Inferior parietal cortex (tissue), 1 donor: ENCODE data around the gene KATNBL1.
"Not testable (repeated sequence)": the region's sequence is repeated elsewhere in the genome, so short reads cannot be mapped to it uniquely, and the experiment has no call there.

Experiments
- DNase-seq: peaks from one replicate; pipeline ENCODE4 v3.0.0-alpha.2; 2016; ENCODE audit errors: extremely low spot score

Gene KATNBL1

DNA sequence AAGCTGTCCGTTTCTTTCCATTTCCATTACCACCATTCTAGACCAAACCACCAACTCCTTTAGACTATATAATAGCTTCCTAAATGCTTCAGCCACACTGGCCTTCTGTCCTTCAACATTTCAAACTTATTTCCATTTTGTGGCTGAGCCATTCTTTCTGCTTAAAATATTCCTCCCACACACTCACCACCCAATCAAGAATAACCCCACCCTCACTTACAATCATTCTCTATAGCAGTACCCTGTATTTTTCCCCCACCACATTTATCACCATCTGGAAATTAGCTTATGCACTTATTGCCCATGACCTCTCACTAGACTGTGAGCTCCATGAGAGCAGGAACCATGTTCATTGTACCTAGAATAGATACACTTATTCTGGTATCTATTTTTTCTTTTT is 6.6 kb downstream of the KATNBL1 start:
- no peak for DNase-seq

DNA sequence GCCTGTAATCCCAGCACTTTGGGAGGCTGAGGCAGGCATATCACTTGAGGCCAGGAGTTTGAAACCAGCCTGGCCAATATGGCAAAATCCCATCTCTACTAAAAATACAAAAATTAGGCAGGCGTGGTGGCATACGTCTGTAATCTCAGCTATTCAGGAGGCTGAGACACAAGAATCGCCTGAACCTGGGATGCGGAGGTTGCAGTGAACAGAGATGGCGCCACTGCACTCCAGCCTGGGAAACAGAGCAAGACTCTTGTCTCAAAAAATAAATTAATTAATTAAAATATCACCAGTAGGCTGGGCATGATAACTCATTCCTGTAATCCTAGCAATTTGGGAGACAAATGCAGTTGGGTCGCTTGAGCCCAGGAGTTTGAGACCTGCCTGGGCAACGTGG is 16.6 kb downstream of the KATNBL1 start:
- not testable (repeated sequence) for DNase-seq

DNA sequence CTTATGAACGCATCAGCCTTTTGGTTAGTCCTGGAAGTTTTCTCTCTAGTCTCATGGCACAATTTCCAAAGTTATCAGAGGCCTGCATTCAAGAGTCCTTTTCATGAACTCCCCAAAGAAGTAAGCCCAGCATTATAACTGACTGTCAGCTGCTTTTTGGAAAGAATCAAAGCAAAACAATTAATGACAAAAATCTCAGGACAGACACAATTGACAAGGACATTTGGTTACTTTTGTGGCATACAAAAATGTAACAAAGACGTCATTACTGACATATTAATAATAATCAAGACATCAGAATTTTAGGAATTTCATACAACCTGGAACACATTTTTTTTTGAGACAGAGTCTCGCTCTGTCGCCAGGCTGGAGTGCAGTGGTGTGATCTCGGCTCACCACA is 21.2 kb downstream of the KATNBL1 start:
- no peak for DNase-seq

DNA sequence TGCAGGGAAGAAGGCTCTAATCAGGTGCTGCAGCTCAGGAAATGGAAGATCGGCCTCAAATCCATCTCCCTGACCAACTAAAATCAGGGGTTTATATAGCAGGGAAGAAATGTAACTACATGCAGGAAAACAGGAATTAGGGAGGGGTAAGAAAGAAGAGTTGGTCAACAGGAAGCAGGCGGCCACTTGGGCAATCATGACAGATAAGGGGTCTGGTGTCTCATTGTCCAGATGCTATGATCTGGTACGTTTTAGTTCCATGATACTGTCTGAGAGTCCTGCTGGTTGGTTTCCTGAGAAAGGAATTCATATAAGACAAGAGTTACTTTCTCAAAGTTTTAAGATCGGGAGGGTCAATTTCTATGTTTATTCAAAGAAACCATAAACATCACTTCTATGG is 24.2 kb downstream of the KATNBL1 start:
- DNase-seq = no peak

DNA sequence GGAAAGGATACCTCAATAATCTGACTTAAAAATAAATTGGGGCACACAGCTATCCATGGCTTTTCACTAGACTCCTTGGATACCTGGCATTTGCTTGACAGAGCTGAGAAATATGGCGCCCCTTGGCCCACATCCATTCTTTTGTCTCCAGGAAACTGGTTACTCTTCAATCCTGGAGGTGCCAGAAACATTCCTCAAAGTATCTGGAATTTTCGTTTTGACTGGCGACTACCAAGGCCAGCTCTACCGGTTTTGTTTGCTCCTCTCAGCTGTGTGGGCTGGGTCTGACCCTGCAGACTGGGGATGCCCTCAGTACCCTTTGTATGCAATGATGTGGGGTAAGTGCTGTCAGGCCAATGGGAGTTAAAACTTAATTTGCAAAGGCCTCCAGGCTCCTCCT is 27.0 kb downstream of the KATNBL1 start:
- DNase-seq = no peak

DNA sequence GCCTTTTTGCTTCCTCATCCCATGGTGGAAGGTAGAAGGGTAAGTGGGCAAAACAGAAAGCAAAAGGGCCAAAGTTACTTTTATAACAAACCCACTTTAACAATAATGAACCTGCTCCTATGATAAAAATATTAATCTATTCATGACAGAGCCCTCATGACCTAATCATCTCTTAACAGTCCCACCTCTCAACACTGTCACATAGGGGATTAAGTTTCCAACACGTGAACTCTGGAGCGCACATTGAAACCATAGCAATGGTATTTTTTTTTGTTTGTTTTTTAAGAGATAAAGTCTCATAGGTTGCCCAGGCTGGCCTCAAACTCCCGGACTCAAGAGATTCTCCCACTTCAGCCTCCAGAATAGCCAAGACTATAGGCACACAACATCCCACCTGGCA is 30.7 kb downstream of the KATNBL1 start:
- no peak for DNase-seq

DNA sequence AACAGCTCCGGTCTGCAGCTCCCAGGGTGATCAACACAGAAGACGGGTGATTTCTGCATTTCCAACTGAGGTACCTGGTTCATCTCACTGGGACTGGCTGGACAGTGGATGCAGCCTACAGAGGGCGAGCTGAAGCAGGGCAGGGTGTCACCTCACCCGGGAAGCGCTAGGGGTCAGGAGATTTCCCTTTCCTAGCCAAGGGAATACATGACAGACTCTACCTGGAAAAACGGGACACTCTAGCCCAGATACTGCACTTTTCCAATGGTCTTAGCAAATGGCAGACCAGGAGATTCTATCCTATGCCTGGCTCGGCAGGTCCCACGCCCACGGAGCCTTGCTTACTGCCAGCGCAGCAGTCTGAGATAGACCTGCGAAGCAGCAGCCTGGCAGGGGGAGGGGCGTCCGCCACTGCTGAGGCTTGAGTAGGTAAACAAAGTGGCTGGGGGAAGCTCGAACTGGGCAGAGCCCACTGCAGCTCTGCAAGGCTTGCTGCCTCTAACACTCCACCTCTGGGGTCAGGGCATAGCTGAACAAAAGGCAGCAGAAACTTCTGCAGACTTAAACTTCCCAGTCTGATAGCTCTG is 43.8 kb downstream of the KATNBL1 start:
- DNase-seq = not testable (repeated sequence)

DNA sequence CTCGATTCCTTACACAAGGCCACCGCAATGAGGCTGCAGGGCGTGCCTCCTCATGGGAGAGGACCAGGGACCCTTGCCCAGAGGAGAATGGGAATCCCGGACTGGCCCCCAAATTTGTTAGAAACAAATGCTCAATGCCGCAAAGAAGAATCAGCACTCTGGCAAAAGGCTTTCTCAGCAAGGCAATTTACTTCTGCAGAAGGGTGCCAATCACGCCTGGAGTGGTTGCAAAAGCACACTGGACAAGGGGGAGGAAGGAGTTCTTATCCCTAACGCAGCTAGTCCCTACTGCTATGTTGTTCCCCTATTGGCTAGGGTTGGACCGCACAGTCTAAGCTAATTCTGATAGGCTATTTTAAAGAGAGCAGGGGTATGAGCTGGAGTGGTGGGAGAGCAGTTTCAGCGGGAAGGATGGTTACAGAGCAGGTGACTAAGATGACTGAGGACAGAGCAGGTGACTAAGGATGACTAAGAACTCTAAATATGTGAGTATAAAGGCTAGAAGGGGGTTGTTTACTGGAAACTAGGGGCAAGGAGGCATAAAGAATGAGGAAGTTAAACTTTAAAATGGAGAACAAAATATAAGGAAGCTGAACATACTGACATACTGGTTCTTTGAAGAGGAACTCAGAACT is 48.5 kb downstream of the KATNBL1 start:
- DNase-seq = no peak

DNA sequence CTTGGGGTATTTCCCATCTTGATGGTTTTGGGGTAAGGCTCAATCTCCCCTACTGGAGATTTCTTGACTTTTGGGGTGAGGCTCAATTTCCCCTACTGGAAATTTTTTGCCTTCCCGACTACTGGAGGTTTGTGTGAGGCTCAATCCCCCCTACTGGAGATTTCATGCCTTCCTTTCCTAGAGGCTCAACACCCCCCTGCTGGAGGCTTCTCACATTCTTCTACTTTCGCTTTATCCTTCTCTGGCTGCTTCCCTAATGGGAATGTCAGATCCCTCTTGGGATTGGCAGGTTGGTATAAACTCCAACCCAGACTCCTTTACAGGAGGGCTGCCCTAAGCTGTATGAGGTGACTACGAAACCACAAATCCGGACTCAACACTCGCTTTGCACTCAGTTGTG is 49.2 kb downstream of the KATNBL1 start:
- no peak for DNase-seq

DNA sequence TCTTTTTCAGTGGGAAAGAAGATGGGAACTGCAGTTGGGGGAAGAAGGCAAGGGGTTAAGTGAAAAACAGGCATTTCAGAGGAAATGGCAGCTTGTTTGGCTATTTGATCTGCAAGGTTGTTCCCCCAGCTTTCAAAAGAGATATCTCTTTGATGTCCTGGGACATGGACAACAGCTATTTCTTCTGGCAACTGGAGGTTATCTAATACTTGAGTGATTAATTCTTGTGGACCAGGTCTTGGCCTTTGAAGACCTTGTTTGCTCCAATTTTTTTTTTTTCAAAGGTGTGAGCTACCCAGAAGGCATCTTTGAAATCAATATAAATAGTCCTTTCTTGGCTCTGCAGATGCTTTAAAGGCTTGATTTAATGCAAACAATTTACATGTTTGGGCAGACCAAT is 51.5 kb downstream of the KATNBL1 start:
- DNase-seq = no peak

DNA sequence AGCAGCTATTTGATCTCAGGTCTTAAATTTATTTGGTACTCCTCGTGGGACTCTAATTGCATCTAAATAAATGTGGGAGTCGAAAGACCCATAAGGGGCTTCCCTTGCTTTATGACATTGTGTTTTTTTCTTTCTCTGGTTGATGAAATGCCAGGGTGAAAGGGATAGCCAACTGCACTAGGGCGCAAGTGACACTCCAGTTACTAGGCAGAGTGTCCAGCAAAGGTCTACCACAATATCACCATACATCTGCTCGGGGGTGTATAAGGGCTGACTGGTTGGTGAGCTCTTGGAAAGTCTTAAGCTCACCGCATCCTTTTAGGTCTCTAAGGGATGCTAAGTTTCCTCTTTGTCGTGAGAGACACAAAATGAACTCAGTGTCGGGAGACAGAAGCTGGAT is 54.0 kb downstream of the KATNBL1 start:
- no peak for DNase-seq

DNA sequence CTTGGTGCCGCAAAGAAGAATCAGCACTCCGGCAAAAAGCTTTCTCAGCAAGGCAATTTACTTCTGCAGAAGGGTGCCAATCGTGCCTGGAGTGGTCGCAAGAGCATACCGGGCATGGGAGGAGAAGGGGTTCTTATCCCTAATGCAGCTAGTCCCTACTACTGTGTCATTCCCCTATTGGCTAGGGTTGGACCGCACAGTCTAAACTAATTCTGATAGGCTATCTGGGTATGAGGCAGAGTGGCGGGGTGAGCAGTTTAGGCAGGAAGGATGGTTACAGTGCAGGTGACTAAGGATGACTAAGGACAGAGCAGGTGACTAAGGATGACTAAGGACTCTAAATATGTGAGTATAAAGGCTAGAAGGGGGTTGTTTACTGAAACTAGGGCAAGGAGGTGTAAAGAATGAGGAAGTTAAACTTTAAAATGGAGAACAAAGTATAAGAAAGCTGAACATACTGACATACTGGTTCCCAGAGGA is 55.1 kb downstream of the KATNBL1 start:
- no peak for DNase-seq

DNA sequence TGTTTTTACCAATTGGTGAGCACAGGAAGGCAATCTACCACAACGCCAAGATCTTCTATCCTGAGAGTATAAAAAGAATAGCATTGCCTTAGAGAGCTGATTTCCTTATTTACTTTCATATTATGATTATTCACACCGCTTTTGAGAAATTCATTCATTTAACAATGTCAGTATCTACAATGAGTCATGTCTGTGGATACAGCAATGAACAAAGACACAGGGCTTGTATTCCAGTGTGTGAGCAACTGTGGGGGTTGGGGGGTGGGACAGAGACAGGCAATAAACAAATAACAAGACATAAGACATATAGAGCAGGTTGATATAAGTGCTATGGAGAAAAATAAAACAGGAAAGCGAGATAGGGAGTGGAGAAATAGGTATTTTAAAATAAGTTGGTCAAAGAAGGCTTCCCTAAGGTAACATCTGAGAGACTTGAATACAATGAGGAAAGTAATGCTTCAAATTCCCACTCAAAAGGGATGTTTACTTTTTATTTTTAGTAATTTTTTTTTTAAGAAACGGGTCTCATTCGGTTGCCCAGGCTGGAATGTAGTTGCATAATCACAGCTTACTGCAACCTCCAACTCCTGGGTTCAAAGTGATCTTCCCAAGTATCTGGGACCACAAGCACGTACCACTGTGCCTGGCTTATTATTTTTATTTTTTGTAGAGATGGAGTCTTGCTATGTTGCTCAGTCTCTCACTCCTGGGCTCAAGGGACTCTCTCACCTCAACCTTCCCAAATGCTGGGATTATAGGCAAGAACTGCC is 62.3 kb downstream of the KATNBL1 start:
- DNase-seq = no peak

DNA sequence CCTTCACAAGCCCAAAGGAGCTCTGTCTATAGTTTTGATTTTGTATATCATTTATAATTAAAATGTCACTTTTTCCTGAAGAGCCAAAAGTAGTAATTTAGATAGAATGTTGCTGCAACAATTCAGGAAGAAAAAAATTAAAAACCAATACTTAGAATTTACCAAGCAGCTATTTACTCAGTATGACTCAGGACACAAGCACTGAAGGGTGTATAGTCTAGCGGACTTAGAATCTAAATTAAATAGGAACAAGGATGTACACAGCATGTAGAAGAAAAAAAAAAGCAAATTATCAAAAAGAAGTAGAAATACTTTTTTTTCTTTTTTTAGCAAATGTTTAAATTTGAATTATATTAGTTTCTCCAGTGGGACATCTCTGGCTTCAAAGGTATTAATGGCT is 76.4 kb downstream of the KATNBL1 start:
- DNase-seq = no peak

DNA sequence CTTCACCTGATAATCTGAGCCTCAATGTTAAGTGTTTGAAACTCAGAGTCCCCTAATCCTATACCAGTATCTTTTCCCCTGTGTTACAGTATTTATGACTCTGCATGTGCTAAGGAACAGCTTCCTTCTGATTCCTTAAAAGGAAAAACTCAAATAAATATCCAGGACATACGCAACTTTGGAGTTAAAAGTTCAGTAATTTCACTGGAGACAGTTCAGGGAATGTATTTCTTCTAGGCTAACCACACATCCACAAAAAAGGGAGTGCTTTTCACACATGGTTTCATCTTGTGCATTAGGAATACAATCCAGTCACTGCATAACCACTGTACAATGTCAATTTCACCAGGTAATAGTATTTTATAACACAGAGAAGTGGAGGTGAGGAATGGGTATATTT is 77.0 kb downstream of the KATNBL1 start:
- no peak for DNase-seq

DNA sequence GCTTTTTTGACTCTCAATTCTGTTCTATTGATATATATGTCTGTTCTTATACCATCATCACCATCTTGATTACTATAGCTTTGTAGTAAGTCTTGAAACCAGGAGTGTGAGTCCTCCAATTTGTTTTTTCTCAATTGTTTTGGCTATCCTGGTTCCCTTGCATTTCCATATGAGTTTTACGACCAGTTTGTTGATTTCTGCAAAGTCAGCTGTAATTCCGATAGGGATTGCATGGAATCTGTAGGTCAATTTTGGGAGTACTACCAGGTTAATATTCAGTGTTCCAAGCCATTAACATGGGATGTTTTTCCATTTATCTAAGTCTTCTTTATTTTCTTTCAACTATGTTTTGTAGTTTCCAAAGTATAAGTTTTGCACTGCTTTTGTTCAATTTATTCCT is 81.0 kb downstream of the KATNBL1 start:
- no peak for DNase-seq

DNA sequence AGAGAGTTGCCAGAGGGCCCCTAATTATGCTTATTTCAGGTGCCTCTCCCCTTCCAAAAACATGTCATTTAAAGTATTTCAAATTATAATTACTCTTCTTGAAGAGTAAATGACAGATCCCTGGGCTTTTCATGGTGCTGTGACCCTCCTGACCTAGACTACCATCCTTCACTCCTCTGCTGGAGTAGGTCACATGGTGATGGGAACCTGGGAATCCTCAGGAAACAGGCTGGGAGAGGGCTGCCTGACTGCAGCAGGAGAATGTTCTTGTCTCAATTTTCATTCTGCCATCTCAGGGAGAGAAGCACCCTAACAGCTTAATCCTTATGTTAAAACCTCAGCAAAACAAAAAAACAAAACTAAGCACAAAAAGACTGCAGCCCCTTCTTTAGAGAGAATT is 83.4 kb downstream of the KATNBL1 start:
- DNase-seq = no peak

DNA sequence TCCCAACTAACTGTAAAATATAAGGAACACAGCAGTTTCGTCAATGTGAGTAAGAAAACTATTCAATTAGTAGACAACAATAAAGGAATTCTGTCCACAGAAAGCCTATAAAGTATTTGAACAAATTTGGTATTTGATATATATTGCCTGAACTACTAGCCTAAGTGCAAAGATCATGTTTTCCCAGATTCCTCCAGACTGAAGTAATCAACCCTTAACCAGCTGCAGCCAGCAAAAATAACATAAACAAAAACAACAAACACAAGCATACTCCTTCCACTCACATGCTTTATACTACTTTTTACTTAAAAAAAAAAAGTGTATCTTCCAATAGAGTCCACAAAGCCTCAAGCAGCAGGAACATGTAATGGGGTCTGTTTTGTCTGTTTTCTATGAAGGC is 84.0 kb downstream of the KATNBL1 start:
- DNase-seq = no peak

DNA sequence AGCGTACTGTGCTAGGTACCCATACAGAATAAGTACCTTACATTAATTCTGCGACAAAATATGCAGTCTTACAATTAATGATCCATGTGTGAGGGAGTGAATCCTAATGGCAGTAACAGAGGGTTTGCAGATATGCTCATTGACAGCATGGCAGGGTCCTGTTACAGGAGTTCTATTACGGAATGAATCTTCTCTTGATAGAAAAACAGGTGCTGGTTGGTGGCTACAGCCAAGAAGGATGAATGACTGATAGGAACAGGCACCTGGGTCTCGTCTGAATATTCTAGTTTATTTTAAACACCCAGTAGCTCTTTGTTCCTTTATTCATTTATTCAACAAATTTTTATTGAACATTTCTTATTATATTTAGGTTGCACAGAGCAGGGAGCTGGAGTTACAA is 85.2 kb downstream of the KATNBL1 start:
- no peak for DNase-seq

DNA sequence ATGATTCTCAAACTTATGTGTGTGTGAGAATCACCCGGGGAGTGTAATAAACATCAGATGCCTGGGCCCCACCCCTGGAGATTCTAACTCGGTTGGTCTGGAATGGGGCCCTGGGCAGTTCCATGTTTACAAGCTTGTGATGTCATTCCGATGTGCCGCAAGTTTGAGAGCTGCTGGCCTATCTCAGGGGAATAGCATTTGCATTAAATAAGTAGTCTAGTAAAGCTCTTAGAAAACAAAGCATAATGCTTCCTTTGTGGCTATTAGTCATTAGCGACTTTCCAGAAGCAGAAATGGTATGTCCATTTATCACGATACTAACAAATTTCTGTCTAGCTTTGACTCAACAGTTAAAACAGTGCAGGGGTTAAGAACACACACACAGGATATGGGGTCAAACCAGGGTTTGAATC is 87.1 kb downstream of the KATNBL1 start:
- DNase-seq = no peak

DNA sequence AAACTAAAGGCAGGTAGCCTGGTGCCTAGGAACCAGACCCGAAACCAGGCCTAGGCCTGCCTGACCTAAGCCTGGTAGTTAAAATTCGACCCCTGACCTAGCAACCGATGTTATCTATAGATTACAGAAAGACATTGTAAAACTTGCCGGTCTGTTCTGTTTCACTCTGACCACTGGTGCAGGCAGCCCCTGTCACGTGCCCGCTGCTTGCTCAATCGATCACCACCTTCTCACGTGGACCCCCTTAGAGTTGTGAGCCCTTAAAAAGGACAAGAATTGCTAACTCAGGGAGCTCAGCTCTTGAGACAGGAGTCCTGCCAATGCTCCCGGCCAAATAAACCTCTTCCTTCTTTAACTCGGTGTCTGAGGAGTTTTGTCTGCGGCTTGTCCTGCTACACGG is 88.1 kb downstream of the KATNBL1 start:
- not testable (repeated sequence) for DNase-seq

DNA sequence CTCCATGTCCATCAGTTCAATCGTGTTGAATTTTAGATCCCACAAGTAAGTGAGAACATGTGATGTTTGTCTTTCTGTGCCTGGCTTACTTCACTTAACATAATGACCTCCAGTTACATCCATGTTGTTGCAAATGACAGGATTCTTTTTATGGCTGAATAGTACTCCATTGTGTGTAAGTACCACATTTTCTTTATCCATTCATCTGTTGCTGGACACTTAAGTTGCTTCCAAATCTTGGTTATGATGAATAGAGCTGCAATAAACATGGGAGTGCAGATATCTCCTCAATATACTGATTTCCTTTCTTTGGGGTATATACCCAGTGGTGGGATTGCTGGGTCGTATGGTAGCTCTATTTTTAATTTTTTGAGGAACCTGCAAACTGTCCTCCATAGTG is 89.5 kb downstream of the KATNBL1 start:
- not testable (repeated sequence) for DNase-seq

DNA sequence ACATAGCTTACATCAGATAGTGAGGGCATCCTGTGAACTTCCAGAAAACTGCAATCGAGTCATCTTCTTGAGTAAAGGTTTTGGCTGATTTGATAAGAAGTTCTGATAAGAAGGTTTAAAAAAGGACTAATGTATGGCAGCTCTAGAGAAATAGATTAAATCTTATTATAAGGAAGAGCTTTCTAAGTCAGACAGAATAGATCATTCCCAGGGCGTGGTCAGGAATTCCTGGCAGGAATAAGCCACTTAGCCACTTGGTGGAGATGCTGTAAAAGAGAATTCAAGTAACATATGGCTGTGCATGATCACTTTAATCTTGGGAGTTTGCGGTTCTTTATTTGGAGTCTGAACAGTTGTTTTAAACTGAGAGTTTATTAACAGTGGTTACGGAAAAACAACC is 90.6 kb downstream of the KATNBL1 start:
- DNase-seq = no peak
